Neural progenitor cell (in vitro differentiated cells): ENCODE data around the gene GNL3.

Experiments
- EZH2 ChIP-seq: fragments of 200-600 bp; sonication (generic); IDR thresholded peaks from 2 replicates; pipeline ENCODE4 v1.6.1; 2017; ENCODE audit warnings: antibody characterized with exemption, mild to moderate bottlenecking, moderate library complexity
- EZH2phosphoT487 ChIP-seq: fragments of 200-600 bp; sonication (generic); IDR thresholded peaks from 2 replicates; pipeline ENCODE4 v1.6.1; 2017; ENCODE audit warnings: antibody characterized with exemption
- TF ChIP-seq, protein P1 (sequence below): fragments of 200-600 bp; sonication (generic); IDR thresholded peaks from 2 replicates; pipeline ENCODE4 v1.5.1; 2017; ENCODE audit warnings: antibody characterized with exemption, mild to moderate bottlenecking

DNA sequence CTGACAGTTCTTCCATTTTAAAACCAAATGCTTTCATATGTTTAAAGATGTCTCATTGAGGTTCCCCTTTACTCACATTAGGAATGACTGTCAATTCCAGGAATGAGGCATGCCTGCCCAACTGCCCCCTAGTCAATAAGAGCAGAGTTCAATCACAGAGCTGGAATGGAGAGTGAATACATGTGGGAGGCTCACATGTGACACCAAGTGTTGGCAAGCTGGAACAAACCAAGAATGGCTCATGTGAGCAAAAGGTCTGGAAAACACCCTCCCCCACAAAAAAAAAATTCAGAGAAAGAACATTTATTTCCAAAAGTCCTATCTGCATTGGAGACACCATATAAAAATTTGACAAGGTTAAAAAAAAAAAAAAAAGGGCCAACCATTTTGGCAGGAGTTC, 3.8 kb upstream of the GNL3 start:
- TF ChIP-seq EZH2, result no peak
- TF ChIP-seq, protein P1, sequence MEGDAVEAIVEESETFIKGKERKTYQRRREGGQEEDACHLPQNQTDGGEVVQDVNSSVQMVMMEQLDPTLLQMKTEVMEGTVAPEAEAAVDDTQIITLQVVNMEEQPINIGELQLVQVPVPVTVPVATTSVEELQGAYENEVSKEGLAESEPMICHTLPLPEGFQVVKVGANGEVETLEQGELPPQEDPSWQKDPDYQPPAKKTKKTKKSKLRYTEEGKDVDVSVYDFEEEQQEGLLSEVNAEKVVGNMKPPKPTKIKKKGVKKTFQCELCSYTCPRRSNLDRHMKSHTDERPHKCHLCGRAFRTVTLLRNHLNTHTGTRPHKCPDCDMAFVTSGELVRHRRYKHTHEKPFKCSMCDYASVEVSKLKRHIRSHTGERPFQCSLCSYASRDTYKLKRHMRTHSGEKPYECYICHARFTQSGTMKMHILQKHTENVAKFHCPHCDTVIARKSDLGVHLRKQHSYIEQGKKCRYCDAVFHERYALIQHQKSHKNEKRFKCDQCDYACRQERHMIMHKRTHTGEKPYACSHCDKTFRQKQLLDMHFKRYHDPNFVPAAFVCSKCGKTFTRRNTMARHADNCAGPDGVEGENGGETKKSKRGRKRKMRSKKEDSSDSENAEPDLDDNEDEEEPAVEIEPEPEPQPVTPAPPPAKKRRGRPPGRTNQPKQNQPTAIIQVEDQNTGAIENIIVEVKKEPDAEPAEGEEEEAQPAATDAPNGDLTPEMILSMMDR, result no peak
- TF ChIP-seq EZH2phosphoT487, result no peak
